GM19463 (cell line): ENCODE measurements around the gene ACAD11.
"Not testable (repeated sequence)": the region's sequence is repeated elsewhere in the genome, so short reads cannot be mapped to it uniquely, and the experiment has no call there.

Source experiments
- ATAC-seq: cut with Tn5 transposase; IDR thresholded peaks from one replicate; pipeline ENCODE4 v1.9.1; 2021; ENCODE audit warnings: mild to moderate bottlenecking, moderate library complexity; ENCODE audit not compliant: unreplicated experiment

The ACAD11 gene

GRCh38 chr3:132605374-132605792, 54.2 kb downstream of the ACAD11 start:
- no peak for ATAC-seq

- not testable (repeated sequence) for ATAC-seq
Measured at GRCh38 chr3:132600614-132601013, 59.0 kb downstream of the ACAD11 start.

- no peak for ATAC-seq
Measured at GRCh38 chr3:132598181-132598580, 61.4 kb downstream of the ACAD11 start.

GRCh38 chr3:132597660-132598059, 61.9 kb downstream of the ACAD11 start:
- no peak for ATAC-seq

- peak; percentile 47 for ATAC-seq
Measured at GRCh38 chr3:132596816-132597433, 62.7 kb downstream of the ACAD11 start, which contains the start of gene ACKR4. TSS of gene ACKR4 (plus strand) at chr3:132597270. CDS start at chr3:132600398, 3,128 bp downstream.

- no peak for ATAC-seq
Measured at GRCh38 chr3:132596326-132596725, 63.3 kb downstream of the ACAD11 start.

GRCh38 chr3:132595014-132595413, 64.6 kb downstream of the ACAD11 start:
- ATAC-seq = no peak

GRCh38 chr3:132594498-132594897, 65.1 kb downstream of the ACAD11 start:
- no peak for ATAC-seq

GRCh38 chr3:132593947-132594323, 65.7 kb downstream of the ACAD11 start:
- ATAC-seq = no peak

- no peak for ATAC-seq
Measured at GRCh38 chr3:132593241-132593946, 66.2 kb downstream of the ACAD11 start.

- ATAC-seq = no peak
Measured at GRCh38 chr3:132592216-132592615, 67.4 kb downstream of the ACAD11 start.

- no peak for ATAC-seq
Measured at GRCh38 chr3:132587401-132587800, 72.2 kb downstream of the ACAD11 start.

GRCh38 chr3:132573797-132574211, 85.8 kb downstream of the ACAD11 start:
- ATAC-seq = no peak

GRCh38 chr3:132570016-132570415, 89.6 kb downstream of the ACAD11 start:
- ATAC-seq = no peak

- no peak for ATAC-seq
Measured at GRCh38 chr3:132569580-132569979, 90.0 kb downstream of the ACAD11 start.

GRCh38 chr3:132569153-132569552, 90.5 kb downstream of the ACAD11 start:
- ATAC-seq = no peak

- ATAC-seq = no peak
Measured at GRCh38 chr3:132568422-132568821, 91.2 kb downstream of the ACAD11 start.

GRCh38 chr3:132564070-132564465, 95.5 kb downstream of the ACAD11 start:
- no peak for ATAC-seq

- ATAC-seq = no peak
Measured at GRCh38 chr3:132563420-132564069, 96.1 kb downstream of the ACAD11 start.

GRCh38 chr3:132561003-132561402, 98.6 kb downstream of the ACAD11 start:
- ATAC-seq = no peak

GRCh38 chr3:132556508-132557159, 103.0 kb downstream of the ACAD11 start:
- ATAC-seq = no peak

- not testable (repeated sequence) for ATAC-seq
Measured at GRCh38 chr3:132556036-132556386, 103.6 kb downstream of the ACAD11 start.
